Stimulated activated CD4-positive, alpha-beta T cell treated with anti-CD3 and anti-CD28 coated beads, Interleukin-1b, Interleukin-23, amount 100 ng/mL, for 24 hours (primary cell): ENCODE measurements around the gene MAP3K7CL.

Experiments used
- DNase-seq, 4 experiments: peaks; one replicate each; pipeline ENCODE4 v3.0.0-alpha.2; 2020; ENCODE audit warnings: low read depth in 4 of 4, low spot score in 1 of 4

MAP3K7CL gene

GRCh38 chr21:29130270-29130969, at the start of gene MAP3K7CL:
Gene MAP3K7CL (plus strand): TSS chr21:29130644. CDS start chr21:29133345, 2,701 bp downstream.
- no peak for DNase-seq

- DNase-seq, result no peak
These were observed 48.2 kb upstream of the MAP3K7CL start for GRCh38 chr21:29082046-29082815.

GRCh38 chr21:29083306-29083705, 47.1 kb upstream of the MAP3K7CL start:
- no peak for DNase-seq

GRCh38 chr21:29084372-29084771, 46.1 kb upstream of the MAP3K7CL start:
- DNase-seq, result no peak

GRCh38 chr21:29085106-29085752, 45.2 kb upstream of the MAP3K7CL start:
- no peak for DNase-seq

GRCh38 chr21:29091033-29091432, 39.4 kb upstream of the MAP3K7CL start:
- no peak for DNase-seq

- no peak for DNase-seq
These were observed 38.1 kb upstream of the MAP3K7CL start for GRCh38 chr21:29092102-29092959.

- DNase-seq, result no peak
These were observed 34.0 kb upstream of the MAP3K7CL start for GRCh38 chr21:29096218-29097015.

- DNase-seq, result no peak
These were observed 32.3 kb upstream of the MAP3K7CL start for GRCh38 chr21:29098156-29098555.

- no peak for DNase-seq
These were observed 27.6 kb upstream of the MAP3K7CL start for GRCh38 chr21:29102791-29103257.

- DNase-seq, result no peak
These were observed 26.2 kb upstream of the MAP3K7CL start for GRCh38 chr21:29104239-29104708.

GRCh38 chr21:29105218-29105617, 25.2 kb upstream of the MAP3K7CL start:
- DNase-seq, result no peak

GRCh38 chr21:29114765-29115500, 15.5 kb upstream of the MAP3K7CL start:
- no peak for DNase-seq

GRCh38 chr21:29115899-29116298, 14.5 kb upstream of the MAP3K7CL start:
- DNase-seq, result no peak

GRCh38 chr21:29117372-29117955, 13.0 kb upstream of the MAP3K7CL start:
- no peak for DNase-seq

GRCh38 chr21:29121759-29122158, 8.7 kb upstream of the MAP3K7CL start:
- no peak for DNase-seq

GRCh38 chr21:29124645-29125044, 5.8 kb upstream of the MAP3K7CL start:
- DNase-seq, result no peak

GRCh38 chr21:29125191-29125590, 5.3 kb upstream of the MAP3K7CL start:
- no peak for DNase-seq

- no peak for DNase-seq
These were observed 4.5 kb upstream of the MAP3K7CL start for GRCh38 chr21:29125979-29126378.
